Epithelial cell of proximal tubule (primary cell): ENCODE results near the gene PLXDC1. TPM values are rescaled to one million over a fixed set of nuclear protein-coding genes. Genes with fewer than 3 reads are reported as not detected.
"Not testable (repeated sequence)": the region's sequence is repeated elsewhere in the genome, so short reads cannot be mapped to it uniquely, and the experiment has no call there.

ENCODE experiments used
- DNase-seq: peaks from one replicate; pipeline ENCODE4 v3.0.0-alpha.2; 2011; ENCODE audit warnings: low read depth
- H3K4me3 ChIP-seq: 2 replicates; pipeline ENCODE4 v1.5.1; 2011; ENCODE audit warnings: low read depth, mild to moderate bottlenecking, low read length
- total RNA-seq: library from RNA; depleted of rRNA; stranded (reverse); fragments of >200 nt; gene quantifications from 2 replicates; pipeline ENCODE4 v1.2.3, GENCODE V29; 2015
- TF ChIP-seq, protein P1 (sequence below): conservative IDR thresholded peaks from 2 replicates; pipeline ENCODE4 v1.5.1; 2012; ENCODE audit warnings: low read depth, mild to moderate bottlenecking, low read length

PLXDC1 gene
- total RNA-seq, 1 donor from 2014 or later = not detected

DNA sequence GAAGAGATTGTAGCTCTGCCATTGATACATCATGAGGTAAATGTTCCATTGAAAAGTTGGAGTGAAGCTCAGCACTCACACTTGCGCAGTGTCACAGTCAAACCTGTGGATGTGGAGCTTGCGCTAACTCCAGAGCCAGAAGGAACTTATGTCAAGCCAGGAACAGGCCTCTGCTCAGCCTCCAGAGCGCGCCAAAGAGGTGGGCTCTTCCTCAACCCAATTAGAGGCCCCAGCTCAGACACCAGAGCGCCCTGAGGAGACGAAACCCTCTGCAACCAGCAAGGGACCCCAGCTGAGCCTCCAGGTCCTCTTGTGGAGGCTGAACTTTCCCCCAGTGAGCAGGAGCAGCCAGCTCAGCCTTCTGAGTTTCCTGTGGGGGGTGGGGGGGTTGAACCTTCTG is 122.7 kb downstream of the PLXDC1 start:
- no peak for DNase-seq
- H3K4me3 ChIP-seq = no peak overlapping the region
- TF ChIP-seq, protein P1, sequence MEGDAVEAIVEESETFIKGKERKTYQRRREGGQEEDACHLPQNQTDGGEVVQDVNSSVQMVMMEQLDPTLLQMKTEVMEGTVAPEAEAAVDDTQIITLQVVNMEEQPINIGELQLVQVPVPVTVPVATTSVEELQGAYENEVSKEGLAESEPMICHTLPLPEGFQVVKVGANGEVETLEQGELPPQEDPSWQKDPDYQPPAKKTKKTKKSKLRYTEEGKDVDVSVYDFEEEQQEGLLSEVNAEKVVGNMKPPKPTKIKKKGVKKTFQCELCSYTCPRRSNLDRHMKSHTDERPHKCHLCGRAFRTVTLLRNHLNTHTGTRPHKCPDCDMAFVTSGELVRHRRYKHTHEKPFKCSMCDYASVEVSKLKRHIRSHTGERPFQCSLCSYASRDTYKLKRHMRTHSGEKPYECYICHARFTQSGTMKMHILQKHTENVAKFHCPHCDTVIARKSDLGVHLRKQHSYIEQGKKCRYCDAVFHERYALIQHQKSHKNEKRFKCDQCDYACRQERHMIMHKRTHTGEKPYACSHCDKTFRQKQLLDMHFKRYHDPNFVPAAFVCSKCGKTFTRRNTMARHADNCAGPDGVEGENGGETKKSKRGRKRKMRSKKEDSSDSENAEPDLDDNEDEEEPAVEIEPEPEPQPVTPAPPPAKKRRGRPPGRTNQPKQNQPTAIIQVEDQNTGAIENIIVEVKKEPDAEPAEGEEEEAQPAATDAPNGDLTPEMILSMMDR = no peak

DNA sequence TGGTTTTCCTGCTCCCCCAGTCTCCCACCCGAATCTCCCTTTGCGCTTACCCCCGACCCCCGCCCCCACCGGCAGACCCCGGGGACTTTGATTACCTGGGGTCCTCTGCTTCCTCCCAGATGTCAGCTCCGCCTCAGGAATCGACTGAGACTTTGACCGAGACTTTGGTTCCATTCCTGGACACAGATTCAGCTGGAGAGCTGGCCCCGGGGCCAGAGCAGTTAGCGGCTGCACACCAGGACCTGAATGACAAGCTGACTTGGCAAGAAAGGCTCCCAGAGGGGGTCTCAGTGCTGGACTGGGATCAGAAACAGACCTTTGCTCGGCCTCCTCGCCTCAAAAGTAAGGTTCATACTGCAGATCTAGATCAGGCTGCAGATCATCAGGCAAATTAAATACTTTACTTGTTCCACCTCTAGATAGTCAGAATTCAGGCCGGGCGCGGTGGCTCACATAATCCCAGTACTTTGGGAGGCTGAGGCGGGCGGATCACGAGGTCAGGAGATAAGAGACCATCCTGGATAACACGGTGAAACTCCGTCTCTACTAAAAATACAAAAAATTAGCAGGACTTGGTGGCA is 123.9 kb downstream of the PLXDC1 start:
- no peak for DNase-seq
- peak overlapping the region; percentile 48 for H3K4me3 ChIP-seq
- TF ChIP-seq, protein P1 = no peak

DNA sequence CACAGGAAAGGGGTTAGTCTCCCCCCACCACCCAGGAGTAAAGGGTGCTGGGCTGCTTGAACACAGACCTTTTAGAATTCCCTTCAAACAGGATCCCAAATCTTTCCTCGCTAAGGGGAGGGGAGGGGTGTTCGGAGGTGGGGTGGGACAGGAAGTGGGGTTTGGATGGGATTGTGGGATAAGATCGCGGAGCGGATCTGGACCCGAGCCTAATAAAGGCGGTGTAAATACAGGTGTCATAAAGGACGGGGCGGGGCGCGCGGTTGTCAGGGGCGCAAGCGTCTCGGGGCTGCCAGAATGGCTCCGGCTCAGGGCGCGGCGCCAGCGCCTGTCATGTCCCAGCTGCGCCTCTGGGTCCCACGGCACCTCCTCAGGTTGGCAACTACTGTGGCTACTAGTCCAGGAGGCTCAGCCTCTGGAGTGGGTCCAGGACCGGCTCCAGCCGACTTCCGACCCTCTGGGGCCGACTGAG is 124.4 kb downstream of the PLXDC1 start:
- H3K4me3 ChIP-seq = peak overlapping the region; percentile 48
- no peak for DNase-seq
- TF ChIP-seq, protein P1 = no peak

DNA sequence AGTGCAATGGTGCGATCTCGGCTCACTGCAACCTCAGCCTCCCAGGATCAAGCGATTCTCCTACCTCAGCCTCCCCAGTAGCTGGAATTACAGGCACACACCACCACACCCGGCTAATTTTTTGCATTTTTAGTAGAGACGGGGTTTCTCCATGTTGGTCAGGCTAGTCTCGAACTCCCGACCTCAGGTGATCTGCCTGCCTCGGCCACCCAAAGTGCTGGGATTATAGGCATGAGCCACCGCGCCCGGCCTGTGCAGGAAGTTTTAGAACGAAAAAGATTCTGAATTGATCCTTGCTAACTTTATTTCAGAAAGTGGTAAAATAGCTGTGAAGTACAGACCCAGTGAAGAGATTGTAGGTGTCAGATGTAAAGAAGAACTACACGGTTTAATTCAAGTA is 125.1 kb downstream of the PLXDC1 start:
- not testable (repeated sequence) for H3K4me3 ChIP-seq, DNase-seq

DNA sequence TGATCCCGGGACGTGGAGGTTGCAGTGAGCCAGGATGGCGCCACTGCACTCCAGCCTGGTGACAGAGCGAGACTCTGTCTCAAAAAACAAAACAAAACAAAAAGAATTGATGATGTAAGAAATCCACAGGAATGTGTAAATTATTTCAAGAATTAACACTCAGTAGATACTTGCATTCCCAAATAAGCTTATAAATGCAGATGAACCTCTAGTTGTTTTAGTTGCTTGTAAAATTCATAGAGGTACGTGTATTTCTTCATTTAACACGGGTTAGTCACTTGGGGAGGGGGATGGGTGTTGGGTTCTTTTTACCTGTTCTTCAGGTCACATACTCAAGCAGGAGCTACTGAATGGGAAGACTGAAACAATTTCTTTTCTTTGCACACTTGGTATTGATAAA is 128.5 kb downstream of the PLXDC1 start:
- DNase-seq = no peak
- TF ChIP-seq, protein P1 = no peak
- no peak overlapping the region for H3K4me3 ChIP-seq

DNA sequence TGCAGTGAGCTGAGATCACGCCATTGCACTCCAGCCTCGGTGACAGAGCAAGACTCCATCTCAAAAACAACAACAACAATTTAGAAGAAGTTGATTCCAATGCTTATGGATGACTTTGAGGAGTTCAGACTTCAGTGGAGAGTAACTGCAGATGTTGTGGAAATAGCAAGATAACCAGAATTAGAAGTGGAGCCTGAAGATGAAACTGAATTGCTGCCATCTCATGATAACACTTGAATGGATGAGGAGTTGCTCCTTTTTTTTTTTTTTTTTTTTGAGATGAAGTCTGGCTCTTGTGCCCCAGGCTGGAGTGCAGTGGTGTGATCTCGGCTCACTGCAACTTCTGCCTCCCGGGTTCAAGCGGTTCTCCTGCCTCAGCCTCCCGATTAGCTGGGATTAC is 131.4 kb downstream of the PLXDC1 start:
- H3K4me3 ChIP-seq, DNase-seq: not testable (repeated sequence)

DNA sequence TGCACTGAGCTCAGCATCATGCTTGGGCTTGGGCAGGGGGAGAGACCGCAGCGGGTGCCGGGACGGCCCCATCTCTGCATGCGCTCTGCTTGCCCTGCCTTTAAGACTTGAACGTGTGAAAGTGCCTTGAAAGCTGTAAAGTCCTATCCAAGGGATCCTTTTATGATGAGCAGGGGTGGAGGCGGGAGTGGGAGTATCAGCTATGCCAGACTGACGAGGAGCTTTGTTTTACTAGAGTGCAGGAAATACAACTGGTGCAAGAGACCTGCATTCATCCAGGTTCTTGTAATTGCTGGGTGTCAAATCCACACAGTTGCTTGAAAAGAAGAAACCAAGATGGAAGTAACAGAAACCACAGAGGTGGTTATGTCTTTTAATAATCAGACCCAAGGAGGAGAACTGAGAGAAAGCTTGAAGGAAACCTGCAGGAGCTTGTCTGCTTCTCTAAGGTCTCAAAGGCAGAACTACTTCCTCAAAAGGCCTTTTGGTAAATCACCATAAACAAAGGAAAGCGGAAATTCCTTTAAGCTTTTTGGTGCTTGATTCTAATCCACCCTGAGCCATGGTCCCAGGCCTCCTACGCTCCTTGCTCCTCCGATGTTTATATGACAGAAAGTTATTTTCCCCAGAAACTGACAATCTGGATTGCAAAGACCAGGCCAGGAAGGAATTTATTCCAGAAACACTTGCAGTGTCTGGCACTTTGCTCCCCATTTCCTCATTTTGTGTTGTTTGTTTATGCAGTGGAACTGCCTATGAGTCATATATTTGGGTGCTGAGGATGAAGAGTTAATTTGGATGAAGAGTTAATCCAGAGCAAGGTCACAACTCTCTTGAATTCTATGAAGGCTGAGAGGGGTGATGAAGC is 132.9 kb downstream of the PLXDC1 start:
- TF ChIP-seq, protein P1 = no peak
- no peak for DNase-seq

More for the DNA sequence above, 132.9 kb downstream of the PLXDC1 start:
- H3K4me3 ChIP-seq = no peak overlapping the region
